Measurements from ENCODE around the gene ALCAM.
A peak's percentile ranks its signal among the peaks of the same experiment; 100 is the strongest.

The ALCAM gene

DNA sequence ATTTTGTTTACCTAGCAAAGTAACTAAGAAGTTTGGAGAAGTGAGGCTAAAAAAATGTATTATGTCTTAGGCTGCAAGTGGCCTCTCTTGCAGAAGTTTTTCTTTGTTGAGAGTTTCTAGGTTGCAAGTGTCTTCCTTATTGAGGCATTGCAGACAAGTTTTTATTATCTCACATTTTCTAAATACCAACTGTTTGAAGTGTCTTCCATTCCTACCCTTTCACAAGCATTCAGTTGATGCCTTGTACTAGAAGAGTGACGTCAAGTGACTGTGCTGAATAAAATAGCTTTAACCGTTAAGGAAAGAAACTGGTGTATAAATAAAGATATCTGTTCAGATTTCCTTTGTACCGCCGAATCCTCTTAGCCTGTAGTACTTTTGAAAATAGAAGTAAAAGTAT, 123.3 kb downstream of the ALCAM start:
- no peak for DNase-seq (ENCODE audit: low read depth, low spot score)

DNA sequence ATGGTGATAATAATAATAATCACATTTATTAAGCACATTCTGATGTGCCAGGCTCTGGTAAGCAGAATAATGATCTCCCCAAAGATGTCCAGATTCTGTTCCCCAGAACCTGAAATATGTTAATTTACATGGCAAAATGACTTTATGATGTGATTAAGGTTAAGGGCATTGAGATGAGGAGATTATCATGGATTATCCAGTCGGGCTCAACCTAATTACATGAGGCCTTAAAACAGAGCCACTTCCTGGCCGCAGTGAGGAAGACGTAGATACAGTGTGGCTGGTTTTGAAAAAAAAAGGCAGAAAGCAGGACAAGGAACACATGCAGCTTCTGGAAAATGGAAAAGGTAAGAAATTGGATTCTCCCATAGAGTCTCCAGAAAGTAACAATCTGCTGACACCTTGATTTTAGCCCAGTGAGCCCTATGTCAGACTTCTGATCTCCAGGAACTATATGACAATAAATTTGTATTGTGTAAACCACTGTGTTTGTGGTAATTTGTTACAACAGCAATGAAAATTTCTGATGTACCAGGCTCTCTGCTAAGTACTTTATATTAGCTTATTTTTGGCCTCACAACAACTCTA, 126.7 kb downstream of the ALCAM start:
- no peak for DNase-seq (ENCODE audit: low read depth, low spot score)

DNA sequence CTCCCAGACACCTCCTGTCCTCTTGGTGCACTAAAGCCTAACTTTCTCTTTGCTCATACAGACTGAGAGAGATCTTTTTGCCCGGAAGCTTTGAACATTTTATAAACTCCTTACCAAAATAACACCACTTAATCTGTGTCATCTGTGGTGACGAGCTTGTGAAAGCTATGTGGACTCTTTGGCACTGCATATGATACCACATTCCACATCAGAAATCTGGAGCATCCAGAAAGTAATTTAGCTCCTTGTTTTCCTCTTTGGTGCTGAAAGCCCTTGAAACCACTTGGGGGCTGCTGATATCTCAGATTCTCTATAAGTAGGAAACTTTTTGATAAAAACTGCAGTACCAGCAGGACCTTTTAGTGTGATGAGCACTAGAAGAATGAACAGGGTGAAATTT, 128.3 kb downstream of the ALCAM start:
- no peak for DNase-seq (ENCODE audit: low read depth, low spot score)

DNA sequence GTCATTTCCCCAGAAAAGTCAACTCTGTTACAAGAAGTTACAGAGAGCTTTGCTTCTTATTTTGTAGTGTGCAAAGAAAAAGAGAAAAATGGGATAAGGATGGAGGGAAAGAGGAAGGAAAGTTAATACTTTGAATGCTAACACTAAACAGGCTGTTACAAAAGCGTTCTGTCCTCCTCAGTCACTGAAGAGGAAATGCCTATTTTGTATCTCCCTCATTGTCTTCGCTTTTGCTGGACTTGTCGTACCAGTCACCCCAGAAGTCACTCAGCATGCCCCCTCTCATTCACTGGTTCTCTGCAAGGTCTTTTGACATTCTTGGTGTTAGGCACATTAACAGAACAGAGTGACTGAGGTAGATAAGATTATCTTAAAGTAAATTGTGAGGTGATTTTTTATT, 129.6 kb downstream of the ALCAM start:
- DNase-seq (ENCODE audit: low read depth, low spot score), result no peak

DNA sequence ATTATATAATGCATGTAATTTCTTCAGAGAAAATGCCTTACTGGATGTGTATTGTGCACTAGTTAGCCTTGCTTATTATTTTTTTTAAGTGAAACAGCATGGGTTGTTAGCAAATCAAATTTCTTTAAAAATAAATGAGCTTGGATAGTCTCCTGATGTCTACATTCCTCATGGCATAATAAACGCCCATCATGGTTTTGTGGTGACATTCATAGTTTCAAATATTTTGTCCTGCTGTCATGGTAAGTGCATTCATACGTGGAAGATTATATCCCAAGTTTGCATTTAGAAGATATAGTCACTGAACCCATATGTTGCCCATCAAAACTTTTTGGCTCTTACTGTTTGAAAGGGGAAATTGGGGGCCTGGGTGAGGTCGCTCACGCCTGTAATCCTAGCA, 130.7 kb downstream of the ALCAM start:
- DNase-seq (ENCODE audit: low read depth, low spot score), result no peak

DNA sequence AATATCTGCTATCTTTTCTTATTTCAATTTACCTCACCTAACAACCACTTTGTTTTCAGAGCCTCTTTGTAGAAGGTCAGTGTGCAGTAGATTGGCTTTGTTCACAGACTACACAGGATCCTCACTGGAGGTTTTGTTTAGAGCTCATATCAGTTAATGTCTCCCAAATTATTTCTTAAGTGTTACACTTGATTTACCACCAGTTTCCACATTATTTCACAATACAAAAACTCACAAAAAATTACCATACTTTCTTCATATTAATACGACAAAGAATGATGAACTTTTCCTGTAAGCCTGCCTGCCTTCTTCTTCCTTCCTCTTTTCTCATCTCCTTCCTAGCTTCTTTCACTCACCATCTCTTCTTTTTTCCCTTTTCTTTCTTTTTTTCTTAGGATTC, 133.3 kb downstream of the ALCAM start:
- no peak for DNase-seq (ENCODE audit: low read depth, low spot score)

DNA sequence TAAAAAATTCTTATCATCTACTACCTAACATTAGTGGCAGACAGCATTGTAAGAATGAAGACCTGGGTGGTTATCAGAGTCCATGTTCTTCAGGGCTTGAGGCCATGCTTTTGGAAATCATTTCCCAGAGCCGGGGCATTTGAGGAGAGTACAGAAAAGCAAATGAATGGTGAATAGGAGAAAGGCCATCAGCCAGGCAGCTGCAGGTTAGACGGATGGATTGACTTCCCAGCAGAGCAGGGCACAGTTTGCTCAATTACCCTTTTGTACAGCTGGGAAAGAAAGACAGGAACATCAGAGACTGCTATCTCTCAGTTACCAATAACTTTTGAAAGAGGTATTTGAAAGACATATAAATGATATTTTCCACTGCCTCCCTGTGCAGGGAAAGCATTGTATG, 135.6 kb downstream of the ALCAM start:
- DNase-seq (ENCODE audit: low read depth, low spot score), result no peak

DNA sequence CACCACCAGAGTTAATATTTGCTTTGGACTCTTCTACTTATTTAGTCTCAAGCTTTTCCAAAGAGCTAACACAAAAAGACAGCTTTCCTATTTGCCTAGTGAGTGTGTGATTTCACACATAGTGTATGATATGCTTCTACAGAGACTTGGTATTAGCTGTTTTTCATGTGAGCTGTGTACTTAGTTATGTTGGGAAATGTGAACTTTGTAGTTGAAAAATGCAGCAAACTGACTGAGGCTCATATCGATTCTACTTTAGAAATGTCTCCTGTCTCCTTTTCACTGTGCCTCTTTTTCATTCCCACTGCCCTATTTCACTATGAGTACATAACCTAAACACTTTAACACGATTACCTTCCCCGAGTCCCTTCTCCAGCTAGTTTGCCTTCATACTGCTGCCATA, 136.5 kb downstream of the ALCAM start:
- no peak for DNase-seq (ENCODE audit: low read depth, low spot score)

DNA sequence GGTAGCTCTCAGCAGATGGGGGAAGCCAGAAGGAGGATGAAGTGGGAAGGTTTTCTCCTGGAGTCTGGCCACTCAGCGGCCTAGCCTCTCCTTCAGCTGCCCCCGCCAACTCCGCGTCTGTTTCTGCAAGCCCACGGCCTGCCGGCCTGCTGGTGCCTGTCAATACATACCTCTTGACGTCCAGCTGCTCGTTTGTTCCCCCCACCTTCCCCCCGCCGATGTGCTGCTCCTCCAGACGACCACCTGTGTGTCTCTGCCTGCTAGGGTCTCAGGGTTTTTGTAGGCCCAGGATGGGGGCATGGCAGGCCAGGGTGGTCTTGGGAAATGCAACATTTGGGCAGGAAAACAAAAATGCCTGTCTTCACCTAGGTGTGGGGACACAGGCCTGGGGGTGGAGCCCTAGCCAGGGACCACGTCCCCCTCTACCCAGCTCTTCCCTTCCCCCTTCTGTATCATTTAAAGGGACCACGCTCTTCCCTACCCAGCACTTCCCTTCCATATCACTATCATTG, 137.8 kb downstream of the ALCAM start:
- no peak for DNase-seq (ENCODE audit: low read depth, low spot score)

DNA sequence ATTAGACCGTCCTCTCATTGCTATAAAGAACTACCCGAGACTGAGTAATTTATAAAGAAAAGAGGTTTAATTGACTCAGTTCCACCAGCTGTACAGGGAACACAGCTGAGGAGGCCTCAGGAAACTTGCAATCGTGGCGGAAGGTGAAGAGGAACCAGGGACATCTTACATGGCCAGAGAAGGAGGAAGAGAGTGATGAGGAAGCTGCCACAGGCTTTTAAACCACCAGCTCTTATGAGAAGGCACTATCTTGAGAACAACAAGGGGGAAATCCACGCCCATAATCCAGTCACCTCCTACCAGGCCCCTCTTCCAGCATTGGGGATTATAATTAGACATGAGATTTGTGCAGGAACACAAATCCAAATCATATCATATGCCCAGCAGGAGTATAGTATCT, 138.5 kb downstream of the ALCAM start:
- DNase-seq (ENCODE audit: low read depth, low spot score), result no peak

DNA sequence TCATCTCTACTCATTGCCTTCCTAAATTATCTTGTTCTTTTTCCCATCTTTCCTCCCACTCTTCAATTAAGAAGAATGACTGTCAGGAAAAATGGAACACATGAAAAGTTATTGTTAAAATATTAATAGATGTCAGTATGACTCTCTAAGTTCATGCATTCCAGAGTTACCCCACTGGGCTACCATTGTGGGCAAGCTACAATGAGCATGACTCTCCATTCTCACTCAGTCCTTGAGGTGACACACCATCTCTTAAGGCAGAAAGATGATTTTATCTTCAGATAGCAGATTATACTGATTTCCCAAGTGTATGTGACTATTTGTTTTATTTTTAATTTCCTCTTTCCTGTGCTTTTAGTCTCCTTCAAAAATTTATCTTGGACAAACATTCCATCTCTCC, 144.3 kb downstream of the ALCAM start:
- no peak for DNase-seq (ENCODE audit: low read depth, low spot score)

DNA sequence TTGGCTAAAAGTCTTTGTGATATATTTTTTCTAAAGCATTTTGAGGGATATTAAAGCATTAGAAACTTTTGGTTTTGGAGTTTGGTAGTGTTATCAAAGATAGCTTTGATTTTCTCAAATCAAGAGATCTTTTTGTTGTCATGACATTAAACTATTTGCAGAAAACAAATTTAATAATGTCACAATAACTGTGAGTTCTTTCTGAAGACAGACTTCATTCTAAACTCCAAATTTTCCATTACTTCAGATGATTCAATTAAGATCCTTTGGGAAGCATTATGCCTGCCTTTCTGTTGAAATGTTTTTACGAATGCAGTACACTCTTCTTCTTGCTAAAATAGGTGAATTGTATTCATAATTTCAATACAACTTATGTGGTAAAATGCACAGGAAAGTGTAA, 145.4 kb downstream of the ALCAM start:
- no peak for DNase-seq (ENCODE audit: low read depth, low spot score)

DNA sequence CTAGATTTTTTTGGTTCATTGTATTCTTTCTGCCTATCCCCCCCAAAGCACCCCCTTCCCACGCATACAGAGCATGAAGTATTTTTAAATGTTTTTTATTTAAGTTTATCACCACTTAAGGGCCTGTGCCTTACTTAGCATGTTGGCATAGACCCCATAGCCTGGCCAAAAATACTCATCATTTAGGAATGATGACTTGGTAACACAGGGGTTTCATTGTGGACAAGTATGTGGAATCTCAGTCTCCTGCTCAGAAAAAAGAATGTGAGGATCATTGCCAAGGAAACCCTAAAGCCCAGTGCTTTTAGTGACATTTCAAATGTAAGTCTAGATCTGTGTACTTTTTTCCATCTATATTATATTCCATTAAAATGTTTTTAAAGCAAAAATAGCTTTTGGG, 146.3 kb downstream of the ALCAM start:
- no peak for DNase-seq (ENCODE audit: low read depth, low spot score)

DNA sequence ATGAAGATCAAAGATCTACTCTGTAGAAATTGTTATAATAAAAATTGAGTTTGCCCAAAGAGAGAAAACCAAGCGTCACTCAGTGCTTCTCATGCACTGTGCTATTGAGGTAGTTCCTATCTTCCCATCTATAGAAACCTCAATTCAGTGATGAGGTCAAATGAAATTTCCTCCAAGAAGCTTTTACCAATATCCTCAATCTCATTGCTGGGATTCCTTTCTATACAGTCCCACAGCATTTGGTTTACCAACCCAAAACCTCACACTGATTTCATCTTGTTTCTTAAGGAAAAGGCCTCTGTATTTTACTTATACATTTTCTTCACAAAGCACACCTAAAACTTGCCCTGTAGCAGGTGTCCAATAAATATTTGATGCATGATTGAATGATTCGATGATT, 147.2 kb downstream of the ALCAM start:
- DNase-seq (ENCODE audit: low read depth, low spot score), result no peak

DNA sequence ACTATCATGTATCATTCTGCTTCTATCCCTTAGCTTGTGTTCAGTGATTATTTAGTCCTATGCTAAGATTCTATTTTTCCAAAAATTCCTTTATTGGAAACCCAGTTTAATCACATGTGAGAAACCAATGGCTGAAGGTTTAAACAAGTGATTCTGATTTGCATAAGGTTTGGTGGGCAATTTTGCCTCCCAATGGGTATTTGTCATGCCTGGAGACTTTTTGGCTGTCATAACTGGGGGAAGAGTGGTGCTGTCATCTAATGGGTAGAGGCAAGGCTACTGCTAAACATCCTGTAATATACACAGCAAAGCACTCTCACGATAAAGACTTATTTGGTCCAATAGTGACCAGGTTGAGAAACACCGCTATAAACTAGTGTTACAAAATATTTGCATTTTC, 148.7 kb downstream of the ALCAM start:
- DNase-seq (ENCODE audit: low read depth, low spot score), result no peak

DNA sequence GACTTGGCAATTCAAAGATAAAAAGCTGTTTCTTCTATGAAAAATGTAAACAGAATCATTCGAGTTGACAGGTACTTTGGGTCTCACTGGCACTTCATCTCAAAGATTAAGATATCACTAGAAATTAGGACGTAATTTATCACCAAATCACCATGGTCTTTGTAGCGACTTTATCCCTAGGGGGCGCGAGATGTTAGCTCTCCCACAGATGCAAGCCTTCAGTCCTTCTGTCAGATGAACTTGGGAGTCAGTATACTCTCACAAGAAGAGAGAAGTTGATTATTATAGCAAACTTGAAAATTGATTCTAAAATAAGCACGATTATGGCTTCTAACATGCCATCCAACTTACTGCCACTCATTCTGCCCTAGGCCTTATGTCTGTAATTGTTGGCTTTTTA, 150.3 kb downstream of the ALCAM start:
- DNase-seq (ENCODE audit: low read depth, low spot score), result no peak

DNA sequence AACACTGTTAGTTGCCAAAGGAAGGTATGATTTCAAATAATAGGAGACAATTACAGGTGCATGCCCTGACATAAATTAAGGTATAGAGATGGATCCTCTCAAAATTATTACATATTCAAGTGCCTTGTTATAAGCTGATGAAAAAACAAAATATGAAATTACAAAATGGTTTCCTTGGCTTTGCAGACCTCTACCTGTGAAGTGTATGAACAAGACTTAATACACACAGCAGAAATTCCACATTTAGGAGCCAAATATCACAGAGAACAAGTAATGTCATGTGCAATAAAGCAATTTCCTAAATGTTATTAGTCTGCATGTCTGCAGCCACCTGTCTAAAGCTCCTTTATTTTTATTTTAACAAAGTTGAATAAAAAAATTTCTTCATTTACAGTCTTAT, 151.5 kb downstream of the ALCAM start:
- no peak for DNase-seq (ENCODE audit: low read depth, low spot score)

DNA sequence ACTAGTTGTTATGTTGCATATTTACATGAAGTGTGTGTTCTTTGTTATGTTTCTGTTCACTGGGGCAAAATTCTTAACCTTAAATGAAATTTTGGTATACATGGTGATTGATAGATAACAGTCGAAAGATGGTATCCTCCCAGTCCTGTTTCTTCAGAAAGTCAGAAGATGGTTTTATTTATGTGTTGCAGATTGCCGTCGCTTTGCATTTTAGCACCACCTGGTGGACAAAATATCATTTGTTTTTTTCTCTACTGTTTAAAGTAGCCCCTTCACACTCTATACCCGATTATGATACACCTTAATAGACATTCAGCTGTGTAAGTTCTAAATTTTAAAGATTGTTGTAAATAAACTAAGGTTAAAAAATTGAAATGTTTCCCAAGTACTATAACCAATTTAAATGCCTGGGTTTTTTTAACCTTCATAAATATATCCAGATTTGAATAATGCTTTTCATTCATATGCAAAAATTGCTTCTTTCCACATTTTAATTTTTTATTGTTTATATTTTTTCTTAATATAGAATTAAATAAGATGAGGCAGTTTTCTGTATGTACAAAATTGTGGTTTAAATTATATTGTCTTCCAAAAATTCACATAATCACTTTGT, 152.2 kb downstream of the ALCAM start:
- peak; percentile 23 for DNase-seq (ENCODE audit: low read depth, low spot score)

DNA sequence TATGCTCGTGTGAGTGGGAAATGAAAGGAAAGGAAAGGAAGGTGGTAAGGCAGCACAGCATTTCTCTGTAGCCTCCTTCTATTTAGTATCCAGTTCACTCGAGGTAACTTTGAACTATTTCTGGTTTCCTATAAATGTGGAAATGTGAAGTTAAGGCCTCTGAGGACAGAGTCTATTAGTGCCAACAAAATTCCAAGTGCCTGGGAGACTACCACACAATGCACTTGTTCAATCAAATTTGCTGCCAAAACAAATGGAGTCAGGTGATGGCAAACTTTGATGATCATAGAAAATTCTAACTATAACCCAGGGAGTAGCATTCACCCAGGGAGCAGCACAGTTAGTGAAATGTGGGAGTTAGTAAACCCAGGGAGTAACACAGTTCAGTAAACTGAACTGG, 155.1 kb downstream of the ALCAM start:
- DNase-seq (ENCODE audit: low read depth, low spot score), result no peak

DNA sequence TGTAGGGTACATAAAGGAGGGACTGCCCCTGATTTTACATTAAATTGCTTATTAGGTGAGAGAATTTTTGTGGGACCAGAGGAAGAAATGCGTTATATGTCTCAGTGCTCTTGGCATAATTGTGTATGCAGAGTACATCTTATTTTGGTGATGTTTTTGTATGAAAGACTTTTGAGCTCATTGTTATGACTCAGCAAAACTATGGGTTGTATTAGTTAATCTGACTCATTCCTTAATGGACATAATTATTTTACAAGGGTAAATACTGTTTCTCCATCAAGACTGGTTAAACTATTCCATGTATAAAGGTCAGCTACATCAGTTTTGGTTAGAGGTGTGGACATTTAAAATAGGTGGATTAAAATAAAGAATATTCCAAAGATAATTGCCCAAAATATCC, 156.8 kb downstream of the ALCAM start:
- no peak for DNase-seq (ENCODE audit: low read depth, low spot score)

DNA sequence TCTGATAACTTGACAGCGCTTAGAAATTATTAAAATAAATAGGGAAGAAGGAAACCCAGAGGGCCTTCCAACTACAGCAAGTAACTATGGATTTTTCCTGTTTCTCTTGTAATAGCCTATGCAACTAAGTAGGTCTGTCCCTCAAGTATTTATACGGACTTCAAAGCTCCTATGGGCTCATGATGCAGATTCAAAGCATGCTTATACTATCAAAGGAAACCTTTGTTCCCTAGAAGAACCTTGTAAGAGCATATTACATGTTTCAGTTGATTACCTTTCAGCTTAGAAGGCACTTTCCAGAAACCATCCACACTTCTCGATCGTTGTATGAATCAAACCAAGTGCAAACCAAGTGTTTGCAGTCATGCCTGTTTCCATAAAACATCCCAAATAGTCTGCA, 158.8 kb downstream of the ALCAM start:
- no peak for DNase-seq (ENCODE audit: low read depth, low spot score)

DNA sequence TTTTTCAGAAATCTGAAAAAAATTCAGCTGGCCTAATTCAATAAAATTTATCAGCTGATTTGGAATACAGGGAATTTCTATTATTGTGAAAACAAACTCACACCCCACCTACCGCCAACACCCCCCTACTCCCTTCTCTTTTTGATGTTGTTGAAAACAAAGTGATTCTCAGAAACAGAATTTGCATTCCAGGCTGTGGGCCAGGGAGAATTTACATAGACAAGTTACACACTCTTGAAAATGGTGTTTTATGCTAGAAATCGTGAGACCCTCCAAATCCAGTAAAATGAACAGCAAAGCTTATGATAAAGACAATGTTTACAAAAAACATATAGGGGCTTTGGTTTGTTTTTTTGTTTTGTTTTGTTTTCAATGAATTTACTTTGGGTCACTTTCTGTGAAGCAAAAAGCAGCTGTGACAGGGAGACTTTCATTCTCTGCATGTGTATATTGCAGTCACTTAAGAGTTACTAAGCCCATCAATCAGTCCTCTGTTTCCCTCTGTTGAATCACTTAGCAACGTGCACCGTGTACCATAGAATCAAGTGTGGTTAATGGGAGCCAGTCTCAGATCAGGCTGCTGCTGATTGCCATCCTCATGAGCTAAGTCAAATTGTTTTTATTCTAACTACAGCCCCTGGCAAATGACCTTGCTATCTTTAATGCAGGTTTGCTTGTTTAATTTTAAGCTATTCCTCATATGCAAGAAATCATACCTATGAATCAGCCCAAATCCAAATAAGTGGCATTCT, 159.8 kb downstream of the ALCAM start:
- no peak for DNase-seq (ENCODE audit: low read depth, low spot score)

DNA sequence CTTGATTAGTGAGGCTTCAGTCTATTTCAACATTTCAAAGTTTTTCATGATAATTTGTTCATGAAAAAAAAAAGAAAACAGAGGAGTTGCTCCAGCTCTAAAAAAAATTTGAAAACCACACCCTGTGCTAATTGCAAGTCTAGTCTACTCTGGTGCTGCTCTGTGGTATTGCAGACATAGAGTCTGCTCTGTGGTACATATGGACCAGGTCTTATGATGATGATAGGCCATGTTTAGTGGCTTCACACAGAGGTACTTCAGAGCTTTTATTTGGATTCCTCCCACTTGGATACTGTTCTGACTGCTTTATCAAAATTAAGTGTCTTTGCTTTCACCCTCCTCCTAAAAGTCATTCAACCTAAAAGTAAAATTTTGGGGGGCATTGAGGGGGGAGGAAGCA, 160.8 kb downstream of the ALCAM start:
- DNase-seq (ENCODE audit: low read depth, low spot score), result no peak
